ENCODE results near the gene STX10. TPM values are rescaled to one million over a fixed set of nuclear protein-coding genes. Genes with fewer than 3 reads are reported as not detected.

STX10 gene
- polyA plus RNA-seq, 2 of the 4 experiments (the other 2 are of a cell fraction), result 41.5 to 61.2 TPM

DNA sequence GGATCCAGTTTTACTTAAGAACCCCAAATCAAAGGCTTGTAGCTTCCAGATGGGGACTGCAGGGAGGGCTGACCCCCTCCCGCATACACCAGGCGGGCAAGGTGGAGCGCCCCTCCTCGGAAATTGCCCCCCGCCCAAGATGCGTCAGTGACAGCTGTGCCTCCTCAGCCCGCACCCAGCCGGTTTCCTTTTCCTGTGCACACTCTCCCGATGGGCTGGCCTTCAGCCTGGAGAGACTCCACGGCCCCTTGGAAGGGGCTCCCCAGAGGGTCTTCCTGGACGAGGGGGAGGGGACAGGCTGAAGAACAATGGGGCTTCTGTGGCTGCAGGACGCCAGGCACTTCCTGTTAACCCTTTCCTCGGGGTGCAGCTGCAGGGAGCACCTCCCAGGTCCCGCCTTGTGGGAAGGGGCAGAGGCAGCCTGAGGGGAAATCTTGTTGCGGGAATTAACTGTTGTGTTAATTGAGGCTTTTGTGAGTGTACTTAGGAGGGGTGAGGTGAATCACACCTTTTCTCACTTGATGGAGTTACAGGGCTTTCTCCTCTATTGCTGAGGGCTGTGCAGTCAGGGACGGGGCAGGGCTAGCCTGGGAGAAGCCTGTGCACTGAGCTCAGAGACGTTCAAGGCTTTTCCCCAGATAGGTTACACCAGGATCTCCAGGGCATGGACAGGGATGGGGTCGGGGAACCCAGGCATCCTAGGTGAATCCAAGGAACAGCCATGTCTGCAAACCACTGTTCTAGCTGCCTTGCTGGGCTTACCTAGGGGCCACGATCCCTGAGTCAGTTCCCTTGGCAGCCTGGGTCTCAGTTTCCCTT is 14.4 kb upstream of the STX10 start (continued):
- no peak for TF ChIP-seq HEYL (CRISPR knock-in tag; IDR thresholded peaks at IDR 0.05)
- no peak for TF ChIP-seq RAD21 (conservative IDR thresholded peaks at IDR 0.05 in 1 of 2, IDR thresholded peaks at IDR 0.05 in 1 of 2)
- TF ChIP-seq NFE2L2 (conservative IDR thresholded peaks at IDR 0.05; ENCODE audit: low read length), result no peak
- 0 out of 2 replicates have a peak, but pooled peaks have one; percentile 30 for TF ChIP-seq FOSB (CRISPR knock-in tag; IDR thresholded peaks at IDR 0.05)
- peak; percentile 63; the same call in 1 of the 2 replicates for TF ChIP-seq TP53 (CRISPR knock-in tag; IDR thresholded peaks at IDR 0.05)
- TF ChIP-seq, protein P1, sequence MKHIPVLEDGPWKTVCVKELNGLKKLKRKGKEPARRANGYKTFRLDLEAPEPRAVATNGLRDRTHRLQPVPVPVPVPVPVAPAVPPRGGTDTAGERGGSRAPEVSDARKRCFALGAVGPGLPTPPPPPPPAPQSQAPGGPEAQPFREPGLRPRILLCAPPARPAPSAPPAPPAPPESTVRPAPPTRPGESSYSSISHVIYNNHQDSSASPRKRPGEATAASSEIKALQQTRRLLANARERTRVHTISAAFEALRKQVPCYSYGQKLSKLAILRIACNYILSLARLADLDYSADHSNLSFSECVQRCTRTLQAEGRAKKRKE (CRISPR knock-in tag; IDR thresholded peaks at IDR 0.05; ENCODE audit: low read depth), result peak; percentile 73; the same call in 1 of the 2 replicates
- no peak; the same call in 1 of the 2 replicates for TF ChIP-seq GATA3 (IDR thresholded peaks at IDR 0.05; ENCODE audit: borderline replicate concordance)
- TF ChIP-seq EHMT2 (IDR thresholded peaks at IDR 0.05; ENCODE audit: low read depth), result no peak
- no peak for TF ChIP-seq MYC (IDR thresholded peaks at IDR 0.05; ENCODE audit: borderline replicate concordance, low read length)
- TF ChIP-seq SREBF2 (IDR thresholded peaks at IDR 0.05), result no peak
- TF ChIP-seq HOXB13 (CRISPR knock-in tag; IDR thresholded peaks at IDR 0.05; ENCODE audit: low read depth), result no peak
- TF ChIP-seq RNF2 (IDR thresholded peaks at IDR 0.05; ENCODE audit: borderline replicate concordance, low read depth), result no peak

GRCh38 chr19:13163609-13164342 is 13.6 kb upstream of the STX10 start:
- POLR2A ChIA-PET, result interaction anchor here (0.6 to 5.4 kb wide), 8 partner anchors 9 to 687 kb away, joined by 3 to 72 read pairs (median 5); partner anchors contain the start of genes IER2 and STX10
- peak overlapping the region; percentile 41 for H3K4me3 ChIP-seq
- peak; percentile 60 to 61 for ATAC-seq
- H3K4me2 ChIP-seq, result peak overlapping the region; percentile 99
- peak in 1 of 2 experiments; percentile 94 for DNase-seq (ENCODE audit: low read depth in 1 of 2, low spot score in 1 of 2)
- FAIRE-seq, result no peak
- no peaks in the 10 kb centered on the region for H3K9me3 ChIP-seq
- WGBS (ENCODE audit: missing lambda C conversion rate), result 0% methylated on average over 8 of the region's 20 CpGs
- CTCF ChIA-PET, result interaction anchor here (0.5 to 3.0 kb wide), 9 partner anchors 9 to 189 kb away, joined by 3 to 10 read pairs (median 5); partner anchors contain the start of genes IER2 and STX10
- H3K4me1 ChIP-seq, result peaks cover 67% of the 10 kb centered on the region
- H3K27ac ChIP-seq, result peak overlapping the region; percentile 100
- TF ChIP-seq NR3C1 (IDR thresholded peaks at IDR 0.05) (no peak), HOXB13 (CRISPR knock-in tag; IDR thresholded peaks at IDR 0.05; ENCODE audit: low read depth) (peak; percentile 39; the same call in 1 of the 2 replicates), RARB (CRISPR knock-in tag; IDR thresholded peaks at IDR 0.05) (no peak; the same call in 1 of the 2 replicates), MAZ (IDR thresholded peaks at IDR 0.05; ENCODE audit: borderline replicate concordance, low read depth, low read length) (no peak), FOSL2 (IDR thresholded peaks at IDR 0.05) (0 out of 2 replicates have a peak, but pooled peaks have one; percentile 5), FOSL2 (CRISPR knock-in tag; IDR thresholded peaks at IDR 0.05) (peak; percentile 32), EP300 (IDR thresholded peaks at IDR 0.05) (peak; percentile 63 to 74; a peak in 3 of 5 replicates), SREBF2 (IDR thresholded peaks at IDR 0.05) (no peak), ZFP36 (IDR thresholded peaks at IDR 0.05; ENCODE audit: borderline replicate concordance, partially characterized antibody) (no peak), SMC3 (IDR thresholded peaks at IDR 0.05) (peak; percentile 38; the same call in 1 of the 3 replicates), KDM5A (IDR thresholded peaks at IDR 0.05) (no peak), CTCF (IDR thresholded peaks at IDR 0.05) (no peak), ZC3H11A (IDR thresholded peaks at IDR 0.05) (no peak), BHLHE40 (IDR thresholded peaks at IDR 0.05; ENCODE audit: low read depth, low read length) (no peak), FOSB (CRISPR knock-in tag; IDR thresholded peaks at IDR 0.05) (no peak; the same call in 1 of the 2 replicates), CHD4 (IDR thresholded peaks at IDR 0.05; ENCODE audit: borderline replicate concordance) (no peak), MYC (IDR thresholded peaks at IDR 0.05; ENCODE audit: borderline replicate concordance, low read length) (no peak), POLR2AphosphoS2 (conservative IDR thresholded peaks at IDR 0.05; ENCODE audit: low read length) (no peak), RFX5 (IDR thresholded peaks at IDR 0.05) (no peak), CBX8 (IDR thresholded peaks at IDR 0.05) (no peak), RNF2 (IDR thresholded peaks at IDR 0.05; ENCODE audit: borderline replicate concordance, low read depth) (no peak), JUNB (IDR thresholded peaks at IDR 0.05) (no peak), CHD2 (IDR thresholded peaks at IDR 0.05; ENCODE audit: low read length, partially characterized antibody) (peak; percentile 46), CEBPB (IDR thresholded peaks at IDR 0.05) (peak in 1 of 2 experiments; percentile 44; a peak in 2 of 4 replicates), EHF (CRISPR knock-in tag; IDR thresholded peaks at IDR 0.05) (no peak; the same call in 1 of the 2 replicates), EHMT2 (IDR thresholded peaks at IDR 0.05; ENCODE audit: low read depth) (no peak)
- TF ChIP-seq, protein P2, sequence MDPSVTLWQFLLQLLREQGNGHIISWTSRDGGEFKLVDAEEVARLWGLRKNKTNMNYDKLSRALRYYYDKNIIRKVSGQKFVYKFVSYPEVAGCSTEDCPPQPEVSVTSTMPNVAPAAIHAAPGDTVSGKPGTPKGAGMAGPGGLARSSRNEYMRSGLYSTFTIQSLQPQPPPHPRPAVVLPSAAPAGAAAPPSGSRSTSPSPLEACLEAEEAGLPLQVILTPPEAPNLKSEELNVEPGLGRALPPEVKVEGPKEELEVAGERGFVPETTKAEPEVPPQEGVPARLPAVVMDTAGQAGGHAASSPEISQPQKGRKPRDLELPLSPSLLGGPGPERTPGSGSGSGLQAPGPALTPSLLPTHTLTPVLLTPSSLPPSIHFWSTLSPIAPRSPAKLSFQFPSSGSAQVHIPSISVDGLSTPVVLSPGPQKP (IDR thresholded peaks at IDR 0.05; ENCODE audit: low read depth, low read length), result no peak
- TF ChIP-seq, protein P3, sequence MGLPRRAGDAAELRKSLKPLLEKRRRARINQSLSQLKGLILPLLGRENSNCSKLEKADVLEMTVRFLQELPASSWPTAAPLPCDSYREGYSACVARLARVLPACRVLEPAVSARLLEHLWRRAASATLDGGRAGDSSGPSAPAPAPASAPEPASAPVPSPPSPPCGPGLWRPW (IDR thresholded peaks at IDR 0.05), result no peak
